ENCODE data around the gene ETFA. TPM values are rescaled to one million over a fixed set of nuclear protein-coding genes. Genes with fewer than 3 reads are reported as not detected.

Gene ETFA
- total and polyA plus RNA-seq, 9 of the 15 experiments (the other 6 are each of a cell fraction or from before 2014, with no cell fraction given) = 130 to 543 (median 232) TPM

- TF ChIP-seq ZBTB5 (IDR thresholded peaks at IDR 0.05) (no peak), DPF2 (IDR thresholded peaks at IDR 0.05) (no peak), MEF2D (tag; conservative IDR thresholded peaks at IDR 0.05; ENCODE audit: low read depth) (no peak), RBM25 (IDR thresholded peaks at IDR 0.05; ENCODE audit: low read depth, low read length, severe bottlenecking) (no peak), SRSF3 (IDR thresholded peaks at IDR 0.05; ENCODE audit: insufficient read depth, low read length) (no peak)
These were observed 38.2 kb upstream of the ETFA start (continued) for GRCh38 chr15:76349301-76350070.

- in situ Hi-C loops (cut with MboI) = no loop called here
- Histone ChIP-seq H3K27me3 (ENCODE audit: control insufficient read depth in 2 of 2, insufficient read depth in 2 of 2, low read length in 2 of 2) (no peaks in the 10 kb centered on the region), H3K4me3 (no peak overlapping the region), H2AFZ (ENCODE audit: low read depth, low read length) (no peak overlapping the region), H4K20me1 (replicated peaks; ENCODE audit: control insufficient read depth, insufficient read depth, low read length) (no peaks in the 10 kb centered on the region), H3K79me2 (ENCODE audit: control insufficient read depth, insufficient read depth, low read length) (0 out of 3 replicates have a peak, but pooled peaks cover 2% of the 10 kb centered on the region), H3K4me1 (replicated peaks in 1 of 2; ENCODE audit: control insufficient read depth in 2 of 2, insufficient read depth in 2 of 2, low read length in 2 of 2) (peaks cover 0 to 13% of the 10 kb centered on the region in 2 experiments; a peak in 1 of 5 replicates), H3K4me2 (ENCODE audit: insufficient read depth, low read length) (no peak overlapping the region), H3K9me1 (ENCODE audit: control insufficient read depth, insufficient read depth, low read length) (no peaks in the 10 kb centered on the region), H3K9ac (ENCODE audit: insufficient read depth in 1 of 2, low read depth in 2 of 2, low read length in 2 of 2) (no peak overlapping the region), H3K27ac (ENCODE audit: extremely low read depth, low read depth, low read length) (no peak overlapping the region), H3K9me3 (replicated peaks; ENCODE audit: control insufficient read depth, insufficient read depth, low read depth, low read length) (no peaks in the 10 kb centered on the region), H3K36me3 (ENCODE audit: control insufficient read depth, insufficient read depth, low read length) (peaks cover 20% of the 10 kb centered on the region; the same call in 2 of the 3 replicates)
- ChIA-PET POLR2A (interaction anchor here (0.7 to 2.6 kb wide), 2 partner anchors 11 kb away, joined by 4 to 6 read pairs; partner anchors contain the start of gene ISL2), CTCF (ENCODE audit: low intra/inter-chr PET ratio) (no interaction called here)
- DNase-seq (ENCODE audit: extremely low read depth in 1 of 4, low spot score in 3 of 4) = no peak
- 93% methylated on average over 13 of the region's 13 CpGs for WGBS (ENCODE audit: insufficient coverage, low coverage, missing lambda C conversion rate)
- peak; percentile 55 for FAIRE-seq
- no peak for ATAC-seq
- intact Hi-C loops (cut with micrococcal nuclease) = no loop called here
- BruUV-seq (replicated peaks) = no TSS peak
- TF ChIP-seq ZNF449 (CRISPR knock-in tag; IDR thresholded peaks at IDR 0.05) = no peak
- TF ChIP-seq ZBTB12 (CRISPR knock-in tag; IDR thresholded peaks at IDR 0.05) = no peak
- TF ChIP-seq FOS (IDR thresholded peaks at IDR 0.05; ENCODE audit: extremely low read depth, insufficient read length) = no peak
- TF ChIP-seq MEIS2 (IDR thresholded peaks at IDR 0.05; ENCODE audit: partially characterized antibody) = no peak
- TF ChIP-seq POLR3G (IDR thresholded peaks at IDR 0.05; ENCODE audit: extremely low read depth, insufficient read length, insufficient replicate concordance) = no peak
- TF ChIP-seq FUS (optimal IDR thresholded peaks at IDR 0.05; ENCODE audit: low read depth, low read length) = no peak
- no peak for TF ChIP-seq PURB (CRISPR knock-in tag; IDR thresholded peaks at IDR 0.05; ENCODE audit: low read depth)
- no peak for TF ChIP-seq SMAD2 (IDR thresholded peaks at IDR 0.05; ENCODE audit: low read depth, low read length)
- TF ChIP-seq ZFP36 (IDR thresholded peaks at IDR 0.05; ENCODE audit: low read depth, low read length, partially characterized antibody) = no peak
- TF ChIP-seq TCF7 (IDR thresholded peaks at IDR 0.05; ENCODE audit: borderline replicate concordance) = no peak
These were observed 36.3 kb upstream of the ETFA start for GRCh38 chr15:76347482-76348055.
